Left renal cortex interstitium (tissue), 4 donors: ENCODE data around the gene MDGA2. TPM values are rescaled to one million over a fixed set of nuclear protein-coding genes. Genes with fewer than 3 reads are reported as not detected.

Experiments used
- DNase-seq, 4 donors: peaks; one replicate each; pipeline ENCODE4 v3.0.0-alpha.2; 2013; ENCODE audit warnings: low read depth in 4 of 4, low spot score in 2 of 4, missing footprints in 1 of 4
- polyA plus RNA-seq, 4 donors: library from polyadenylated mRNA; unstranded; fragments of 120-200 nt; gene quantifications; one replicate each; pipeline ENCODE4 v1.2.1, GENCODE V29; 2013; ENCODE audit not compliant: insufficient read length in 4 of 4

Gene MDGA2
- polyA plus RNA-seq = 1 to 10 TPM; 1.7 to 2.1 (median 2.0) TPM

DNA sequence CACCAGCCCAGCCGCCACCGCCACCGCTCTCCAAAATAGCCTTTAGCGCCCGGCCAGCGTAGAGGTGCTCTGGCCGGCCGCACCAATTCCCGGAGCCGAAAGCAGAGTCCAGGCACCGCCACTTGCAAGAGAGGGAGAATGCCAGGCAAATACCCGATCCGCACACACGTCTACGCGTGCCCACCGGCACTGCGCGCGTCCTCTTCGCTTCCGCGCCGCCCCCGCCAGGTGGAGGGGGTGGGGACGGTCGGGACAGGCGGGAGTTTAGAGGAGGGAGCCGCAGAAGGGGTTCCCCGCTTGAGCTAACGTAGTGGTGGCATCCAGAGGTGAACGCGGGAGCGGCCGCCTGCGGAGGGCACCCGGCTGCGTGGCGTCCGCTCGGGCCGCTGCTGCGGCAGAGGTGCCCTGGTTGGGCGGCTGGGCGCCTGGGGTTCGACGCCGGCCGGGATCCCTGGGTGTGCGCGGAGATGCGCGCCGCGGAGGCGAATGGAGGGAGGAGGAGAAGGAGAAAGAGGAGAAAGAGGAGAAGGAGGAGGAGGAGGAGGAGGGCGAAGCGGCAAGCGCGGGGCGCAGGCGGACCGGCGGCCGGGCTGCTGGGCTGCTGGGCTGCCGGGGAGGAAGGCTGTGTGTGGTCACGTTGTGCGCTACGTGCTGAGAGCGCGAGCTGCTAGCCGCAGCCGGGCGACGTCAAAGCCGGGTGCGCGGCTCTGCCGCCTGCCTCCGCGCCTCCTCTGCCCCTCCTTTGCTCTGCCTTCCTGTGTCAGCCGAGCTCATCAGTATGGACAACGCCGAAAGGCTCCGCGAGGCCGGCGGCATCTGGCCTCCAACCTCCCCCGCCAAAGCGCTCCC is at the start of gene MDGA2:
MDGA2 (minus strand) TSS at position 140 of the 849 bp plus-strand sequence.
- DNase-seq = peak; percentile 13 to 34 (median 23)

DNA sequence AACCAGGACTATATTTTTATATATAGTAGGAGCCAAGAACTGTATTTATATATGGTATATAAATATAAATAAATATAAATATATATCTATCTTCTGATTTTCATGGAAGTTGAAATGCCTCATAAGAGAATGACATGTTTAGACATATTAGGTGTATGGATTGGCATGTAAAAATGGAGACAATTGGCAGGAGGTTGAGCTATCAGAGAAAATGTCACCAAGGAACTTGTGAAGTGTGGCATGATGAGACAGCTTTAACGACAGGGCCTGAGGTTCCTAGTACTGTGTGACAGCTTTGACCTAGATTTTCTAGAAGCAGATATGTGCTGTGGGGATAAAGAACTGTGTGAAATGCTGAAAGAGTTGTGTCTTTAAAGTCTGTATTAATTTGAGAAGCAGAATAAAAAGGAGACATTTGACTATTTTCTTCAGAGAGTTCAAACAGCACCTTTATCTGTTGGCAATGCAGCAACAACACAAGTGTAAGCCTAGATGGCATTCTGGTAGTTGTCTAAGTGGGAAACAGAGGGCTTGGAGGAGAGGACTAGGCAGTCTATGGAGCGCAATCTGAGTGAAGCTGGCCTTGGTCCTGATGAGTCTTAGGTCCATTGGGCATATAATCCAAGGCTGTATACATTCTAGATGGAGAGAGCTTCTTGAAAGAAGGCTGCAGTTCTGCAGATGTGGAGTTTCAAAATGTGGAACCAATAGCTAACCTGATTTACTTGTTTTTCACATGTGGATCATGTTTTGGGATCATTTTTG is 47.7 kb upstream of the MDGA2 start:
- no peak for DNase-seq

DNA sequence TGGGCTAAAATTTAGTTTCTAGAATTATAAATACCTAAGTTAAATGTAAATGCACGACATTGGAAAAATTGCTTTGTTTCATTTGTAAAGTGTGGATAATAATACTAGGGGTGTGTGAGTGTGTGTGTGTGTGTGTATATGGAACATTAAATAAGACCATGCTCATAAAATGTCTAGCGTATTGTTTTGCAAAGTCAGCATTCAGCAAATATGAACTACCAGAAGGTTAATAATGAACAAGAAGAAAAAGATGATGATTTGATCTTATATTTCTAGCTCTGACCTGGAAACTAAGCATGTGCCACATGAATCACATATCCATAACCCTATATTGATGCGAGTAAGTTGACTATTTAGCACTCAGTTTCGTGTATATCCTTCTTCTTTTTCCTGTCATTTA is 44.9 kb upstream of the MDGA2 start:
- DNase-seq = no peak

DNA sequence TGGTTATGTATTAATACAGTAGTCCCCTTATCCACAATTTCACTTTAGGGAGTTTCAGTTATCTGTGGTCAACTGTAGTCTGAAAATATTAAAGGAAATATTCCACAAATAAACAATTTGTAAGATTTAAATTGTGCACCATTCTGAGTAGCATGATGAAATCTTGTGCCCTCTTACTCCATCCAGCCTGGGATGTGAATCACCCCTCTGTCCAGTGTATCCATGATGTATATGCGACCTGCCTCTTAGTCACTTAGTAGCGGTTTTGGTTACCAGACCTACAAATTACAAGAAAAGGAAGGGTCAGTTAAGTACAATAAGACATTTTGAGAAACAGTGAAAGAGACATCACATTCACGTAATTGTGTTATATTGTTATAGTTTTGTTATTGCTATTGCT is 39.9 kb upstream of the MDGA2 start:
- no peak for DNase-seq

DNA sequence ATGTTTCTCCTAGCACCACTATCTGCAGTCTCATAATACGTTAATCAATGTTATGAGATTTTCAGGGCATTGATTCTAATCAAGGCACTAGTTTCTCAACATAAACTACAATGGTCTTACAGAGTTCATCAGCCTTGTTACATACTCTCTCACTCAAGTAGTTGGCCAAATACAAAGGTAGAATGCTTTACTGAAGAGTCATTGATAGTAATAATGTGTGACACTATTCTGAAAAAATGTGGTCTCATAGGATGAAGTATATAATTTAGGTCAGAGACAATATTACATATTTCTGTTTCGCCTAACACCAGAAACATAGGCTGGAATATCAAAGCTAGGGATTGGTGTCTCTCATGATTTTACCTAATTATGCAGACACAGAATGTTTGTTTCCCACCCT is 35.2 kb upstream of the MDGA2 start:
- no peak for DNase-seq

DNA sequence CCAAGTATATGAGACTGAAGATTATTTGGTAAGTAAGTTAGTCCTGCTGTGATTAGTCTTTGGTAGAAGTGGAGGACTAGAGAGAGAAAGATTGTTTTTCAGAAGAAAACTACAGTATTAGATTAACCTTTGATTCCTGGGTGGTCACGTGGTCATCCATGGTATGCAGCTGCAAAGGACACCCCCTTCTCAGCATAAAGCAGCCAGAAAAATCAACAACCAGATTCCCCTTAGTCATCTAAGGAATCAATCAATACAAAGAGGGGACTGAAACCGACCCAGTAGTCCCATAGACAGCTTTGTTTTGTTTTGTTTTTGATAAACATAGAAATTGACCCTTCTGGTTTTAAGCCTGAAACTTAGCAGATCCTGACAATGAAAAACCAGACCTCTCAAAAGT is 30.3 kb upstream of the MDGA2 start:
- DNase-seq = no peak

DNA sequence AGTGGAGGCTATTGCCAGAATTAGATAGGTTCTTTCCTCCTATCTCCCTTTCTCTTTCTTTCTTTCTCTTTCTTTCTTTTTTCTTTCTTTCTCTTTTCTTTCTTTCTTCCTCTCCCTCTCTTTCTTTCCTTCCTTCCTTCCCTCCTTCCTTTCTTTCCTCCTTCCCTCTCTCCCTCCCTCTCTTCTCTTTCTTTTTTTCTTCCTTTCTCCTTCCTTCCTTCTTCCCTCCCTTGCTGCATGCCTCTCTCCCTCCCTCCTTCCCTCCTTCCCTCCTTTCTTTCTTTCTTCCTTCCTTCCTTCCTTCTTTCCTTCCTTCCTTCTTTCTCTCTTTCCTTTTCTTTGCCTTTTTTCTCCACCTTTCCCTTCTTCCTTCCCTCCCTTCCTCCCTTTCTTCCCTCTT is 16.4 kb upstream of the MDGA2 start:
- DNase-seq = no peak

DNA sequence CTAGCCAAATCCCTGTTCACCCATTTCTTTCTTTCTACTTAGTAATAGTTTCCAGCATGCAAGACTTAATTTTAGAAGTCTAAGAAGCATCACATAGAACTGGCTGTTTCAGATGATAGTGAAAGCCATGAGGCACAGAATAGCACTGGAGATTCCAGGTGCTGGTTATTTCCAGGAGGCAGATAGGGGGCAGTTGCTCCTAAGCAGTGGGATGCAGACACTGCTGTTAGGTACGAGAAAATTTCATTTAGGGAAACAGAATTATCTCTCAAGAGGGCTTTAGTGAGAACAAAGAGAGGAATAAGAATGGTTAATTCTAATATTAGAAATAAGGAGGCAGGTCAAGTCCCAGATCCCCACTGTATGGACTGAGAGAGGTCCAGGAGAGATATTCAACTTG is 3.6 kb upstream of the MDGA2 start:
- DNase-seq = no peak

DNA sequence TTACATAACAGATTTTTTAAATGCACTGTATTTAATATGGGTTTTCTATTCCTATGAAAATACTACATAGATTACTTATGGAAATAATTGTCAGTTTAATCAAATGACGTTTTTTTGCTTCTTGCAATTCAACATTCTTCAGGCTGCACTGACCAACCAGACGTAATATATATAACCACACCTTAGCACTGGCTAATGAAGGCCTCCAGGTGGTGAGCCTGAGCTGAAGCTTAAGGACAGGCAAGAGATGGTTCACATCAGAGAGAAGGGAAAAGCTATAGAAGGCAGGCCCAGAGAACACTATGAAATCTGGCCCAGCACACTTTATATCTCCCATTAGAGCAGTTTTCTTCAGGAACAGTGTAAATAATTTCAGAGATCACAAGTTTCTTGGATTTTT is 2.8 kb upstream of the MDGA2 start:
- DNase-seq = no peak

DNA sequence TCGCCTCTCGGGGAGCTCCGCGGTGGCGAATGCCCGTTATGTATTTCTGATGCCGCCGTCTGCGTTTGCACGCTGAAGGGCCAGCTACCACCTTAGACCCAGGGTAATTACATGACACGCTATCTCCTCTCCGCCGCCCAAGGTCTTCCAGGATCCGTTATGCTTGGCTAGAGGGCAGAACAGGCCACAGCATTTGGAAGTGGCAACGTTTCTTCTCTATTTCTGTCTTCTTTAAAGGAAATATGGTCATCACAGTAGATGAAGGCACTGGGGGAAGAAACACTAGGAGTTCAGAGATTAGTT is 861 bp upstream of the MDGA2 start:
- DNase-seq = peak in 3 of 4 donors; percentile 19 to 41 (median 23)

DNA sequence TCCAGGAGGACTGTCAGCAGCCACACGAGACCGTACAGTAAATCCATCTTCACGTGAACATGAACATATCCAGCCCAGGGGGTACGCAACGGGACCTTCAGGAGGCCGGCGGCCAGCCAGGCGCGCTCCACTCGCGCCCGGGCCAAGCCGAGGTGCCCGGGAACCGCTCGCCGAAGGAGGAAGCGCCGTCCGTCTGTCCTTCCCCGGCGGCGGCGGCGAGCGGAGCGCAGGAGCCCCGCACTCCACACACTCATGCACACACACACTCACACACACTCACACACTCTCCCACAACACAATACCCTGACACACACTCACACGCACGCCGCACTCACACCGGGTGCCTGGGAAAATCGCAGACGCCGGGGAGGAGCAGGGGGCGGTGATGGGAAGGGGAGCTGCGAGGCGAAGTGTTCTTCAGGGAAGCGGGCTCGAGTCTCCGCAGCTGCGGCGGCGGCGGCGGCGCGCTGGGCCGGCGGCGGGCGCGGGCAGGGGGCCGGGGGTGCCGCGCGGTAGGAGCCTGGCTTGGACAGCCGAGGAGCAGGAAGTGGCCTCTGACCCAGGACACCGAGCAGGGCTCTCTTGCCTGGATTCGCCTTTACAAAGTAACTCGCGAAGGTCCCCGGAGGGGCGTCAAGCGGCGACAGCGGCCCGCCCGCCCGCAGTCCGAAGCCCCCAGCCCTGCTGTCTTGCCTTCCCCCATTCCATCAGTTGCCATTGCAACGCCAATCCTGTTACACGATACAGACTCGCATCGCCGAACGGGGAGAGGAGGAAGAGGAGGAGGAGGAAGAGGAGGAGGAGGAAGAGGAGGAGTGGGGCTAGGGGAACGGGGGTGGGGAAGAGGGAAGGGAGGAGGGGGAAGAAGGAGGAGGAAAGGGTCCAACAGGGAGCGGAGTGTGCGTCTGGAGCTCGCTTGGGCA is 601 bp downstream of the MDGA2 start:
- DNase-seq = peak; percentile 9 to 40 (median 26)

DNA sequence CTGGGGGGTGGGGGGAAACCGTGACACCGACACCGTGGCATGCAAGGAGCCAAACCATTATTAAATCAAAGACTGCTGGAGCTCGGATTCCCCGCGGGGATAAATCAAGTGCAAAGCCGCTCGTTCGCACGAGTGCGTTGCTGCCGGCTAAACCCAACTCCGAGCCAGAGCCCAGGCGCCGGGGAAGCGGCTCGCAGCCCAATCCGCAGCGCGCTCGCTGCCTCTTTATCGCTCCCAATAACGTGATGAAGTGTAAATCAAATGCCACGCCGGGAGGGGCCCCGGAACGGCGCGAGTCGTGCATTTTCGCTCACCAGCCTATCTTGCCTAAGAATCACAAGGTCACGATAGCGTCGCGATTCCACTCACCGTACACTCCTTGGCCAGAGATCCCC is 1.3 kb downstream of the MDGA2 start:
- peak in 3 of 4 donors; percentile 15 to 48 (median 17) for DNase-seq

DNA sequence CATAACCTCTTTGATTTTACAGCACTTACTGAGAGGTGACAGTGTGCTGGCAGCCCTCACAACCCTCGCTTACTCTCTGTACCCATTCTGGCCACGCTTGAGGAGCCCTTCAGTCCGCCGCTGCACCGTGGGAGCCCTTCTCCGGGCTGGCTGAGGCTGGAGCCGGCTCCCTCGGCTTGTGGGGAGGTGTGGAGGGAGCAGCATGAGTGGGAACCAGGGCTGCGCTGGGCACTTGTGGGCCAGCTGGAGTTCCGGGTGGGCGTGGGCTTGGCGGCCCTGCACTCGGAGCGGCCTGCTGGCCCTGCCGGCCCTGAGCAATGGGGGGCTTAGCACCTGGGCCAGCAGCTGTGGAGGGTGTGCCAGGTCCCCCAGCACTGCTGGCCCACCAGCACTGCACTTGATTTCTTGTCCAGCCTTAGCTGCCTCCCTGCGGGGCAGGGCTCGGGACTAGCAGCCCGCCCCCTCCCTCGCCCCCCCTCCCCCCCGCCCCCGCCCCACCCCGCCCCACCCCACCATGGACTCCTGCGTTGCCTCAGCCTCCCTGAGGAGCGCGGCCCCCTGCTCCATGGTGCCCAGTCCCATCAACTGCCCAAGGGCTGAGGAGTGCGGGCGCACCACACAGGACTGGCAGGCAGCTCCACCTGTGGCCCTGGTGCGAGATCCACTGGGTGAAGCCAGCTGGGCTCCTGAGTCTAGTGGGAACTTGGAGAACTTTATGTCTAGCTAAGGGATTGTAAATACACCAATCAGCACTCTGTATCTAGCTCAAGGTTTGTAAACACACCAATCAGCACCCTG is 9.9 kb downstream of the MDGA2 start:
- no peak for DNase-seq

DNA sequence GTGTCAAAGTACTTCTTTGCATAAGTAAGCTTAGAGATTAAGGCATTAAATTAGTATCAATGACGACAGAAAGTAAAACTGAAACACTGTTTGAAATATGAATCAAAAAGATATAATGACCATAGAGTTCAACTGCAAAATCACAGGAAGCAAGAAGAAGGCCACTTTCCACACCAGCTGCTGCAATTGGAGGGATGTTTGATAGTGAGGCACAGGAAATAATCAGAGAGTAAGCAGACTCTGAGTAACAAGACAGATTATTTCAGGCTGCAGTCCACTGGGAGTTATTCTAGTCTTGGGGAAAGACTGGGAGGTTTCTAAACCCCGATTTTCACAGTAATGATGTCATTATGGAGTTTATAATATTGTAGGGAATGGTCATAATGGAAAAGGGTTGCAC is 12.9 kb downstream of the MDGA2 start:
- DNase-seq = no peak

DNA sequence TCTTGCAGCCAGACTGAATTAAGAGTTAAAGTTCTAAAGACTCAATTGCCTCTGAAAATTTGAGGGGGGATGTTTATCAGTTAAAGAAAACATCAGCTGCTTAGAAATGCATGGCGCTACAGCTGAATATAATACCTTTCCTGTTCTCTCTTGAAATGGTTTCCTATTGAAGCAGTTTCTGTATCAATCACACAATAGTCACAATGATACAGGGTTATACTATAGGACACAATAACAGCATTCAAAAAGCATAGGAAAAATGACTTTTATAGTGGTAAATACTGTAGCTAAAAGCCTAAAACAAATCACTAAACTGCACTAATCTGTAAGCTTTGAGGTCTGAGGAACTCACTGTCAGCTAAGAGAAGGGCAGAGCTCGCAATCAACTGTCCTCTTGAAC is 15.2 kb downstream of the MDGA2 start:
- no peak for DNase-seq

DNA sequence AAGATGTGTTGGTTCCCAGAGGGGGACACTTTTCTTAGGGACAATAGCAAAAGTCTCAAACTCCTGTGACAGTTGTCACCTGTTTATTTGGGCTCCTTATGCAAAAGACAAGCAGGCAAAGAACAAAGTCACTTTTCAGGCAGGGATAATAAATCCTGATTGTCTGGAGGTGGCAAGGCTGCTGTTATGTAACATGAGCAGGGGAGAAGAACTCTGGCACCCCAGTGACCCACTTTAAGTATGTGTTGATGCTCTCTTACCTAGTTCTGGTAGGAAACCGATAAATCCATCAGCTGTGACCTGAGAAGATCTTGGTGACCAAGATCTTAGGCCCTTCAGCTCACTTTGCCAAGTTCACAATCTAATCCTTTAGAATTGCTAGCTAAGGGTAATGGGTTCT is 17.4 kb downstream of the MDGA2 start:
- no peak for DNase-seq

DNA sequence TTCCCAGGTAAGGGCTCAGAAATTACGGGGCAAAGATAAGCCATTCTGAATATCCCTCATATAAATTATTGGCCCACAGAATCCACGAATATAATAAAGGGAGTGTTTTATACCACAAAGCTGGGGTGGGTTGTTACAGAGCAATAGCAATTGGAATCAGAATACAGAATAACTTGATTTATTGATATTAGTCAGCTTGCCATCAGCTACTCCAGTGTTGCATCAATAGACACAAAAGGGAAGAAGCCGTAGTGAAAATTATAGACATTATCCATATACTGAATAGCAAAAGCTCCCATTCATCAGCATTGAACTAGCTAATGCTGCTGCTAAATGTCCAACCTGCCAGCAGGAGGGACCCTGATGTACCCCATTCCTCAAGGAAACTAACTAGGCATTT is 18.3 kb downstream of the MDGA2 start:
- DNase-seq = no peak

DNA sequence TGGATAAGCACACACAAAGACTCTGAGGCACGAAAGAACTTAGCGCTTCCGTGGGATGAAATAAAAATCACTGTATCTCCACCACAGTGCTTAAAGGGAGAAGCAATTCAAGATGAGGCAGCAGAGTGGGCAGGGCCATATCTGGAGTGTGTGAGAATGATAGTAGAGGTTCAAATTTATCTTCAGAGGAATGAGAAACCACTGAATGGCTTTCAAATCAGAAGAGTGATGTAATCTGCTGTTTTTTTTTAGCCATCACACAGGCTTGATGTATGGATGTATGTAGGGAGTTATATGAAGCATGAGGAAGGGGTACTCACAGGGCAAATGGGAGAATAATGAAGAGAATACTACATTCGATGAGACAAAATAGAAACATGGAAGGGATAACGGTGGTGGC is 24.1 kb downstream of the MDGA2 start:
- DNase-seq = no peak

DNA sequence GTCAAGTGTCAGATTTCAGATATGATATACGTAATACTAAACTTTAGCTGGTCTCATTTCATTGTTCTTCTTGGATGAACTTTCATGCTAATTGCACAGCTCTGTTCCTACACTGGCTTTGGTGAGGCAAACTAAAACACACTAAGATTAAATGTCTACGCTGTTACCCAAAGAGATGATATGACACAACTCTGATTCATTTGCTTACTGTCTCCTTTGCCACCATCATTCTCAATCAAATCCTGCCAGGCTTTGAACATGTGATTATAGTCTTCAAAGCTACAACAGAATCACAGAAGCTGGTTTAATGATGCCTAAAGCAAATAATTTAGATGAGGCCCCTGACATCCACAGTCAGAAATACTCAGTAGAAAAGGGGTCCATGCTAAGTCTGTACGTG is 37.7 kb downstream of the MDGA2 start:
- no peak for DNase-seq
